Stimulated activated CD4-positive, alpha-beta T cell treated with anti-CD3 and anti-CD28 coated beads, Interleukin-2, amount 100 ng/mL, for 4 hours (primary cell): ENCODE measurements around the gene IFNGR2.
"Not testable (repeated sequence)": the region's sequence is repeated elsewhere in the genome, so short reads cannot be mapped to it uniquely, and the experiment has no call there.

Source experiments
- DNase-seq: peaks from one replicate; pipeline ENCODE4 v3.0.0-alpha.2; 2020; ENCODE audit warnings: low read depth

IFNGR2 gene

DNA sequence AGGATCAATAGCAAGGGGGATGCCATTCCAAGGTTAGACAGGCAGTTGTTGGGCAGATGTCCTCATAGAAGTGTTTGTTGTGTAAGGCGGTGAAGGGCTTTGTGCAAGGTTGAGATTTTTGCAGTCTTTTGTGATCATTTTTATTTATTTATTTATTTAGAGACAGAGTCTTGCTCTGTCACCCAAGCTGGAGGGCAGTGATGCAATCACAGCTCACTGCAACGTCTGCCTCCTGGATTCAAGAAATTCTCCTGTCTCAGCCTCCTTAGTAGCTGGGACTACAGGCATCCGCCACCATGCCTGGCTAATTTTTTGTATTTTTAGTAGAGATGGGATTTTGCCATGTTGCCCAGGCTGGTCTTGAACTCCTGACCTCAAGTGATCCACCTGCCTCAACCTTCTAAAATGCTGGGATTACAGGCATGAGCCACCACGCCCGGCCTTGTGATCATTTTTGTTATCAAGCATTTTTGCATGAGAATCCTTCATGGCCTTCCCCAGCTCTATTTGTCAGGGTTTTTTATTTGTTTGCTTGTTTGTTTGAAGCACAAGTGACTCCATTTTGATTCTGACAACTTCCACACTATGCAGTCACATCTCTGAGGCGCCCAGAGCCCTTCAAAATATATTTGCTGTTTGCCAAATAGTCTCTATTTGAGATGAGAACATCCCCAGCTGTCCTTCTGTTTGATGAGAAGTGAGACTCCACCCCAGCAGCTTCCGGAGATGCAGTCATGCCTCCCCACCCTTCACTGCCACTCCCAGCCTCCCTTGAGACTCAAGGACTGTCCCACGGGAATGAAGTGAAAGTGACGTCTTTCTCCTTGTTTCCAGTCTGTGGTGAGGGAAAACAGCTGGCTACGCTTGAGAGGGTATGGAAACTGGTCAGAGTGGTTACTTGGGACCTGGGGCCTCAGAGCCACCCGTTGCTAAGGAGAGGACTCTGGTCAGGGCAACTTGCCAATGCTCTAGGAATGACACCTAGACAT lies 38.6 kb downstream of the IFNGR2 start:
- no peak for DNase-seq

DNA sequence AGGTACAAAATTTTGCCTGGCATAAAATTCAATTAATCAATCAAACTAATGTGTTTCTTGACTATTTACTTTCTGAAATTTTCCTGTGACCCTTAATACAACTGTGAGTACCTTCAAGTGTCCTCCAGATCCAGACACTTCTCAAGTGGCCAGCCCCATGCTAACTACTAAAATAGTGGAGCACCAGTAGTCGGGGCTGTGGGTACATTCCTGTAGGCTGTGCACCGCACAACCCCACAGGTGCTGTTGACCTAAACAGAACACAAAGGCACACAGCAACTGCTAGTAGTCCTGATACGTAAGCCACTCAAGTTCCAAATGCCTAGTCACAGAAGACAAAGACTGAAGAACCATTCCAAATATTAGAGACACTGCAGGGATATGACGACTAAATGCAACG lies 40.0 kb downstream of the IFNGR2 start:
- no peak for DNase-seq

DNA sequence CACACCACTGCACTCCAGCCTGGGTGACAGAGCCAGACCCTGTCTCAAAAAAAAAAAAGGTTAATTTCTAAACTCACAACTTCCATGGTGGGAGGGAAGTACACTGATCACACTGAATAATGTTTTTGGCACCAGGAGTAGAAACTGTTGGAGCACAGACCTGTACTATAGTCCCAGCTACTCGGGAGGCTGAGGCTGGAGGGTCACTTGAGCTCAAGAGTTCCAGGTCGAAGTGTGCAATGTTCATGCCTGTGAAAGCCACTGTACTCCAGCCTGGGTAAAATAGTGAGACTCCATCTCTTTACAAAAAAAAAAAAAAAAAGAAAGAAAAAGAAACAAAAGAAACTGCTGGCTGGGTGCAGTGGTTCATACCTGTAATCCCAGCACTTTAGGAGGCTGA lies 41.3 kb downstream of the IFNGR2 start:
- DNase-seq: no peak

DNA sequence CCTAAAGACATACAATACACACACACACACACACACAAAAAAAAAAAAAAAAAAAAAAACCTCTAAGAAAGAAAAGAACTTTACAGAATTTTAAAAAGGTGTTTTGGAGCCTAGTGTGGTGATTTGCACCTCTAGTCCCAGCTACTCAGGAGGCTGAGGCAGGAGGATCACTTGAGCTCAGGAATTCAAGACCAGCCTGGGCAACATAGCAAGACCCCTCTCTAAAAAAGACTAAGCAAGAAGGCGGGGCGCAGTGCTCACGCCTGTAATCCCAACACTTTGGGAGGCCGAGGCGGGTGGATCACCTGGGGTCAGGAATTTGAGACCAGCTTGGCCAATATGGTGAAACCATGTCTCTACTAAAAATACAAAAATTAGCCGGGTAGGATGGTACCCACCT lies 43.4 kb downstream of the IFNGR2 start:
- not testable (repeated sequence) for DNase-seq

DNA sequence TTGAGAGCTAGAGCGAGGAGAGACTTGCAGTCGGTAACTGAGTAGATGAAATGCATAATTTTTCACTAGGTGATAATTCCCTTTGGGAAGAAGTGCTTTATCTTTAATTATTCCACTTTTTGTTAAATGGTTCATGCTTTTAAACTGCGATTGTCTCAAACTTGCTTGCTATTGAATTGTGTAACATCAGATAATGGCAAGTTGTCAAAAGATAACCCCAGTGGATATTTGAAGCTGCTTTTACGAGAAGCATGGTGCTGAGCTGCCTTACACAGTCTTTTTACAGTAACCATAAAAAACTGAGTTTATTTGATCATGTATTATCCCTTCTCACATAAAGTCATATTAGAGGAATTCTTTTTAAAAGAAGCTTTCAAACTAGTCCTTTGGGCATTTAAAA lies 46.4 kb downstream of the IFNGR2 start:
- DNase-seq: no peak

DNA sequence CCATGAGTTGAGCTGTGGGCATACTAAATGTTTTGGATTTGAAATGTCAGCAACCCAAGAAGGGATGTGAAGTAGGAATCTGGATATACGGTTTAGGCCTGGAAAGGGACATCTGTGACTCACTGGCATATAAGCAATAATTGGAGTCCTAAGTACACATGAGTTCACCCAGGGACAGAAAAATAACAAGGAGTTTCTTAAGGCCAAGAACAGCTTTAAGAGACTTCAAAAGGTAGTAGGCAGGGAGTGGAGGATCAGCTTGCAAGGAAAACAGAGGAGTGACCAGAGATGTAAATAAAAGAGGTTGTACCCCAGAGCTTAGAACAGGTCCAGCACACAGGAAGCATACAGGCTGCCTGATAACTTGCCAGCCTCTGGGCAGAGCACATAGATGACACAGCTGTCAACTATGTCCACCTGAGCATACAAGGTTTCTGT lies 48.4 kb downstream of the IFNGR2 start:
- no peak for DNase-seq

DNA sequence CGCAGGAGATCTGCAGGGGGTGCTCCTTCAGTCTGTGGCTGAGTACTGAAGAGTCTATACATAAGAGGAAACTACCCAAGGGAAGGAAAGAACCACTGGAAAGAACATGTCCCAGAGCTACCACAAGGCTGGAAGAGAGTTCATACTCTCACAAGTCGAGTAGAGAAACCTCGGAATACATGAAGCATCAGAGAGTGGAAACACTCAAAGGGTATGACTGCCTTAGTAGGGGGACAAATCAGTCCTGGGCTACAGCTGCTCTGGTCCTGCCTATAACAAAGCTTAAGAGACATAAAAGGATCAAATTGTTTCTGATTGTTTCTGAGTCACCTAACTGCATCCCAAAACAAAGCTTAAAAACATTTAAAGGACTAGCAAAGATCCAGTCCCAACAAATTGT lies 49.1 kb downstream of the IFNGR2 start:
- DNase-seq: no peak

DNA sequence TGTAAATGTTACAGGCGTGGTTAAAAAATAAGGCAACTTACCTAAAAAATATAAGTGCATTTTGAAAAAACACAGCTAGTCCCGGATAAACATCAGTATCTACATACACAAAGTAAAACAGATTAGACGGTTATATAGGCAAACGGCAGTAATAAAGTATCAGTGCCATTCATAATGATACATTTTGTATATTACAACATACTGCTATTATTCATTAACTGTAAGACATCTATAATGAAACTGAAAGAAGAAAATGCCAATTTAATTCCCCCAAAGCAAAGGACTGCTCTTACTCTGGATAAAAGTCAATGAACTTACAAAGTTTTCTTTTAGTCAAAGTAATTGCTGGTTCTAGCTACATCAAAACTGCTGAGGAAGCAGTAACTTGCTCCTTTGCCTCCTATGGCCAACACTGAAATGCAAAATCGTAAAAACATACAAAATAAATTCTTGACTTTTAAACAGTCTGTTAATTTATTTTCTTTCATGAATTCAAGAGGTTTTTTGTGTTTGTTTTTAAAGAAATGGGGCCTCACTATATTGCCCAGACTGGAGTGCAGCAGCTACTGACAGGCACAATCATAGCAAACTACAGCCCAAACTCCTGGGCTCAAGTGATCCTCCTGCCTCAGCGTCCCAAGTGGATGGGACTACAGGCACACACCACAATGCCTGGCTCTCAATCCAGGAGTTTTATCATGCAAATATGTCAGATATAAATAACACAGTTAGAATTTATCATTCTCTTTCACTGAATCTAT lies 52.7 kb downstream of the IFNGR2 start:
- no peak for DNase-seq

DNA sequence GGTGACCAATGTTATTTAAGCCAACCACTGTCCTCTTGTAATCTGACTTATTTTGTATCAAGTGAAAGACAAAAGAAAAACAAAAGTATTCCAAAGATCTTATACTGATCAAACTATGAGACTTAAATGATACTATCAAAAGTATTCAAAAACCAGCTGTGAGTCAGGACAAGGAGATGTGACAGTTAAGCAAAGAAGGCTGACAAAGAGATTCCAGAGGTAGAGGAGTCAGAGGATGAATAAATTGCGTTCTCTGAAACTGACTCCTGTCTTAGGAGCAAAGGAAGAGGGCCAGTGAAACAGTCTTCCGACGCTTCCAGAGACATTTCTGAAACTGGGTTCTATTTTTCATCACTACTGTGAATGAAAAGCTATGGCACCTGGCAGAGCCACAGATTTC lies 55.6 kb downstream of the IFNGR2 start:
- DNase-seq: no peak

DNA sequence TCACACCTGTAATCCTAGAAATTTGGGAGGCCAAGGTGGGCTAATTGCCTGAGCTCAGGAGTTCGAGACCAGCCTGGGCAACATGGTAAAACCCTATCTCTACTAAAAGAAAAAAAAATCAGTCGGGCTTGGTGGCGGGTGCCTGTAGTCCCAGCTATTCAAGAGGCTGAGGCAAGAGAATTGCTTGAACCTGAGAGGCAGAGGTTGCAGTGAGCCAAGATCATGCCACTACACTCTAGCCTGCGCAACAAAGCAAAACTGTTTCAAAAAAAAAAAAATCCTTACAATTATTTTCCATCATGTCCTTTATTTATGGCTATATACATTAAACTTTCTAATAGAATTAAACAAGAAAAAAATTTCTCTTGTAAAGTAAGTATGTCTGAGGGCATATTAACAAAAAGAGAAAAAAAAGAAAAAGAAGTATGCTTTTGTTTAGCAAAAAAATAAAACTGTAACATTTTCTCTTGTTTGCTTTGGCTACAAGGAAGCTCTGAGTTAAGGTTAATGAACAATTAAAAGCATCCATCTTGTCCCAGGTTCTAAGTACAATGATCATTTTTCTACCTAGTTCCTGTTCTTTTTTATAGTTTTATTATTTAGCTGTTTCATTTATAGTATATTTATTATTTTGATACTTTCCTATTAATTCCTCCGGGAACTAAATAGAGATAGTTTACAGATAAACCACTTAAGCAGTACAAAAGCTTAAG lies 58.5 kb downstream of the IFNGR2 start:
- DNase-seq: no peak

DNA sequence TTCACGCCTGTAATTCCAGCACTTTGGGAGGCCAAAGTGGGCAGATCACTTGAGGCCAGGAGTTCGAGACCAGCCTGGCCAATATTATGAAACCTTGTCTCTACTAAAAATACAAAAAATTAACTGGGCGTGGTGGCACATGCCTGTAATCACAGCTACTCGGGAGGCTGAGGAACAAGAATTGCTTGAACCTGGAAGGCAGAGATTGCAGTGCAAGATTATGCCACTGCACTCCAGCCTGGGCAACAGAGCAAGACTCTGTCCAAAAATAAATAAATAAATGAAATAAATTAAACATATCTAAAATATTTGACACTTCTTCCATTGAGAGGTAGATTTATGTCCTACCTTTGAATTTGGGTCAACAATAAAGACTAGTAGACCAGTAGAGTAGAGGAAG lies 66.0 kb downstream of the IFNGR2 start:
- DNase-seq: not testable (repeated sequence)

DNA sequence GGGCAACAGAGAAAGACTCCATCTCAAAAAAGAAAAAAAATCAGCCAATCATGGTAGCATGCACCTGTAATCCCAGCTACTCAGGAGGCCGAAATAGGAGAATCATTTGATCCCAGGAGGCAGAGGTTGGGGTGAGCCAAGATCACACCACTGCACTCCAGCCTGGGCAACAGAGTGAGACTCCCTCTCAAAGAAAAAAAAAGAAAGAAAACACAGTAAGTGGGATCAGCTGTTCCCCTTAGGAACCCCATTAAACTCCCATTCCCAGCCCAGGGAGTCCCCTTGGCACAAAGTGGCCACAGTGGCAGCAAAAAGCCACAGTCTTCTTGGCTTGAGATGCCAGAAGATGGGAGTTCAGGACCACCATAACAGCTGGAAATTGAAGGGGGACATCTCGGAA lies 67.5 kb downstream of the IFNGR2 start:
- DNase-seq: no peak

DNA sequence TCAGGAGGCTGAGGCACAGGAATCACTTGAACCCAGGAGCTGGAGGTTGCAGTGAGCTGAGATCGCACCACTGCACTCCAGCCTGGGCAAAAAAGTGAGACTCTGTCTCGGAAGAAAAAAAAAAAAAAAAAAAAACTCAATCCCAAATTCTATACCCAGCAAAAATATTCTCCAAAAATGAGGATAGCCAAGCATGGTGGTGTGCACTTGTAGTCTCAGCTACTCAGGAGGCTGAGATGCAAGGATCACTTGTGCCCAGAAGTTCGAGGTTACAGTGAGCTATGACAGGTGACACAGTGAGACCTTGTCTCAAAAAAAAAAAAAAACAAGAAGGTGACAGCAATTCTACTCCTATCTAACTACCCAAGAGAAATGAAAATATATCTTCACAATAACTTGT lies 70.1 kb downstream of the IFNGR2 start:
- no peak for DNase-seq

DNA sequence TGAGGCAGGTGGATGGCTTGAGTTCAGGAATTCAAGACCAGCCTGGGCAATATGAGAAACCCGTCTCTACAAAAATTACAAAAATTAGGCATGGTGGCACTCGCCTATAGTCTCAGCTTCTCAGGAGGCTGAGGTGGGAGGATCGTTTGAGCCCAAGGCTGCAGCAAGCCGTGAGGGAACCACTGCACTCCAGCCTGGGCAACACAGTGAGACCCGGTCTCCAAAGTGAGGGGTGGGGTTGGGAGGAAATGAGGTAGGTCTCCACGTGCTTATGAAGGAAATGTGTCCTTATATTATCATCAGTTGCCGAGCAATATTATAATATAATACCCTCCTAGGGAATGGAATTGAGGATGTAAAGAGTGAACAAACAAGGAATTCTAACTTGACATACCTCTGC lies 73.9 kb downstream of the IFNGR2 start:
- no peak for DNase-seq

DNA sequence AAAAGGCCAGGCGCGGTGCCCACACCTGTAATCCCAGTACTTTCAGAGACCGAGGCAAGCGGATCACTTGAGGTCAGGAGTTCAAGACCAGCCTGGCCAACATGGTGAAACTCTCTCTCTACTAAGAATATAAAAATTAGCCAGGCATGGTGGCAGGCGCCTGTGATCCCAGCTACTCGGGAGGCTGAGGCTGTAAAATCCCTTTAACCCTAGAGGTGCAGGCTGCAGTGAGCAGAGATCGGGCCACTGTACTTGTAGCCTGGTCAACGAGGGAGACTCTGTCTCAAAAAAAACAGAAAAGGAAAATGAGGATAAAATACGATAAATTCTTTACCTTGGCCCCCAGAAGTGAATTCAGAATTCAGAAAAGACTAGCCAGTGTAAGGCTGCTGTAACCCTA lies 75.0 kb downstream of the IFNGR2 start:
- no peak for DNase-seq

DNA sequence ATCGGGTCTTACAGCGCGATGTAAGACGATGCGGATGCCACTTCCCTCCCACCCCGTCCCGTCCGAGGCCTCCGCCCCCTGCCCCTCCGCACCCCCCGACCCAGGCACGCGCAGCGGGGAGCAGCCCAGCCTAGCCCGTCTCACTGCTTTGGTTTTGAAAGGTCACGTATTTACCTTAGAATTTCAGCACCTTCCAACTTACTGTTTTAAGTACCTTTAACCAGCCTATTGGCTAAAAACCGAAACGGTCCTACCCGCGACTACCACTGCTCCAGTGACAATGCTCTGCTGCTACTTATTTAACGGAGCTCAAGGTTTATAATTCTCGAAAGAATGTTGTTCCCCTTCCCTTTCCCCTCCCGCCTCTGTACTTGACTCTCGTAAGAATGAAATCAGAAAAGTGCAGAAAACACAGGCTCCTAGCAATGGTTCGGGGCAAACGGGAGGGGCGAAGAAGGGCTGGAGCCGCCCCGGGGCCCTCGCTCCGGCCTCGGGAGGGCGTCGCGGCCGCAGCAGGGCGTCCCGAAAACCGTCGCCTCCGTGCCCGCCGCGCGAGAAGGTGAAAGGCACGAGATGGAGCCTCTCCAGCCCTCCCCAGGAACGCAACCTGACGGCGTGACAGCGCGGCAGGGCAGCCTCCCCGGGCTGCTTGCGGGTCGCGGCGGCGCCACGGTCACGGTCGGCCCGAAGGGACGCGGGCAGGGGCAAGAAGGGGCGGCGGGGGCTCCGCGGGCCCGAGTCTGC lies 75.9 kb downstream of the IFNGR2 start:
- DNase-seq: peak; percentile 7

DNA sequence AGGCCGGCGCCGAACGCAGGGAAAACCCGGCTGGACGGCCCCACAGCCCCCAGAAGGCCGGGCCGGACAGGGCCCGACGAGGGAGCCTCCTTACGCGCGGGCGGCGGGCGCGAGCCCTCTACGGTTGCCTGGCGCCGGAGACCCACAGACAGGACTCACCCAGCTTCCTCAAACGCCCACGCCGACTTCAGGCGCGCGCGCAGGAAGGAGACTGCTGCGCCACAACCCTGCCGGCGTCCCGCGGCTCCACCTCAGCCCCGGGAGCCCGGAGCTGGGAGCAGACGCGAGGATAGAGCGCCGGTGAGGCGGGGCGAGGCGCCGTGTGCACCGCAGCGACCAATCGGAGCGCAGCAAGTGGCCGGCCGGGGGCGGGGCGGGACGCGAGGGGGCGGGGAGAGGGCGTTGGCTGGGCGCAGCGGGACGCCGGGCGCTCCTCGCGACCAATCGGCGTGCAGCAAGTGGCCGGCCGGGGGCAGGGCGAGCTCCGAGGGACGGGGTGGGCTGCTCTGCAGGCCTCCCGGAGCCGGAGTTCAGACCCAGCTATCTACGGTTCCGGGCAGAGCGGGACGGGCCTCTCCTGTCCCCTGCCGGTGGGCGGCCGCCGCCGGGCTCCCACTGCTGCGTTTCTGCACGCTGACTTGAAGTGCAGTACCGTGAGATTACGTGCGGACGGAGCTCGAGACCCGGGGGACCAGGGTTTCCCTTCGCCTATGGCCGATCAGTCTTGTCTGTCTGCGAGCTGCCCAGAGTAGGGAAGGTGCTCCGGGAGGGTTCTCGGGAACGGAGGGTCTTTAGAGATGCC lies 76.7 kb downstream of the IFNGR2 start, which contains the start of gene TMEM50B:
TSS of gene TMEM50B (minus strand) at position 296 of the 802 bp plus-strand sequence. CDS start 11,089 bp downstream, outside the sequence.
- peak; percentile 93 for DNase-seq

DNA sequence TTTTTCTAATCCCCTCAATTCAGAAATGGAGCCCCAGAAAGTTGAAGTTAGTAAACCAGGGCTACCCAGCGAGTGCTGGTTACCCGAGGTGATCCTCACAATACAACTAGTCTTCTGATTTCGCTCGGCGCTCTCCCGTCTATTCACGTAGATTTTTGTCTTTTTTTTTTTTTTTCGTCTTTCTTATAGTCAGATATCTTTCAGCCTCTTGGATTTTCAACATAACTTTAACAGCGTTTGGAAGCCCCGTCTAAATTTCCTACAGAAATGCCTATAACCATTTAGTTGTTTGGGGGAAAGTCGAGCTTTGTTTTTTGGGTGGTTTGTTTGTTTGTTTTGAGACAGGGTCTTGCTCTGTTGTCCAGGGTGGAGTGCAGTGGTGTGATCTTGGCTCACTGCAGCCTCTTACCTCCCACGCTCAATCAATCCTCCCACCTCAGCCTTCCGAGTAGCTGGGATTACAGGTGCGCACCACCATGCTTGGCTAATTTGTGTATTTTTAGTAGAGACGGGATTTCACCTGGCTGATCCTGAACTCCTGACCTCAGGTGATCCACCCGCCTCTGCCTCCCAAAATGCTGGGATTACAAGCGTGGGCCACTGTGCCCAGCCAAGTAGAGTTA lies 77.4 kb downstream of the IFNGR2 start:
- no peak for DNase-seq

DNA sequence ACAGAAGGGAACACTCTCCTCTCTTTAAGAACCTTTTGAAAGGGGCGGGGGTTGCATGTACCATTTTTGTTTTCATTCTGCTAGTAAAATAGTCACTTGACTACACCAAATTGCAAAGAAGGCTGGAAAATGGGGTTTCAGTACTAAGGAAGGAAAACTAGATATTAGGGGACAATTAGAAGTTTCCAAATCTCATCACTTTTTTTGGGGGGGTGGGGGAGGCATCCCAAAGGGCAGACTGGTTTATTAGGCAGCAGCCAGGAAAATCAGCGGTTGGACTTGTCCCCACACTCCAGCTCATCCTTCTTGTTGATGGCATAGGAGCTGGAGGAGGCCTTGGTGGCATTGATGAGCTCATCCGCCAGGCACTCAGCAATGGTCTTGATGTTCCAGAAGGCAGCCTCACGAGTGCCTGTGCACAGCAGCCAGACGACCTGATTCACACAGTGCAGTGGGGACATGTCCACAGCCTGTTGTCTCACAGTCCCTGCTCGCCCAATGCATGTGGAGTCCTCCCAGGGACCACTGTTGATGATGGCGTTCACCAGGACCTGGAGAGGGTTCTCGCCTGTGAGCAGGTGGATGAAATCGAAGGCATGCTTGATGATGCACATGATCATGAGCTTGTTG lies 78.2 kb downstream of the IFNGR2 start:
- no peak for DNase-seq
